ENCODE results near the gene NR6A1. TPM values are rescaled to one million over a fixed set of nuclear protein-coding genes. Genes with fewer than 3 reads are reported as not detected.

Gene NR6A1
- total RNA-seq, 1 experiment from 2014 or later: 99.3 TPM

- no peaks in the 10 kb centered on the region; a peak in 1 of 5 replicates for H3K9me3 Mint-ChIP-seq
- no peak overlapping the region for H2BK20ac ChIP-seq (ENCODE audit: low read depth, low read length, poor library complexity, severe bottlenecking)
- peaks cover 3 to 6% of the 10 kb centered on the region in 2 experiments; a peak in 1 of 4 replicates for H3K4me1 Mint-ChIP-seq
- H4K91ac ChIP-seq (ENCODE audit: insufficient read length, low read depth, low read length): no peak overlapping the region
- no peak overlapping the region for H3K4ac ChIP-seq (ENCODE audit: low read depth, low read length)
- TF ChIP-seq CTCF (conservative IDR thresholded peaks at IDR 0.05): no peak
- H3K18ac ChIP-seq (ENCODE audit: insufficient read length, low read depth, low read length): no peak overlapping the region
- H2BK12ac ChIP-seq (ENCODE audit: insufficient read length, low read depth, low read length): no peak overlapping the region
- H3K9me3 ChIP-seq (ENCODE audit: control insufficient read depth, low read depth, low read length): no peaks in the 10 kb centered on the region
- no peak overlapping the region for H3K9ac ChIP-seq (ENCODE audit: extremely low read depth, insufficient read length, low read length)
- peaks cover 0 to 1% (median 0%) of the 10 kb centered on the region in 3 experiments; a peak in 2 of 7 replicates for H3K36me3 Mint-ChIP-seq (ENCODE audit: insufficient read depth in 1 of 3, low read depth in 3 of 3)
- no peak overlapping the region for H3K23ac ChIP-seq (ENCODE audit: insufficient read length, low read depth, low read length)
- no peak overlapping the region for H4K8ac ChIP-seq (replicated peaks; ENCODE audit: insufficient read length, low read depth, low read length)
- no peak overlapping the region for H4K5ac ChIP-seq (ENCODE audit: insufficient read length, low read depth, low read length)
- no peaks in the 10 kb centered on the region for H3K23me2 ChIP-seq (ENCODE audit: insufficient read length, low read depth, low read length, poor library complexity, severe bottlenecking)
- H2BK120ac ChIP-seq (ENCODE audit: low read depth, low read length, poor library complexity, severe bottlenecking): no peak overlapping the region
- DNase-seq: no peak
- no peak overlapping the region; a peak in 1 of 7 replicates for H3K27ac Mint-ChIP-seq
- no peak overlapping the region for H3K56ac ChIP-seq (ENCODE audit: insufficient read length, low read depth, low read length)
- H4K20me1 ChIP-seq (ENCODE audit: control insufficient read depth, insufficient read depth, insufficient read length): no peaks in the 10 kb centered on the region
- no peak overlapping the region for H2BK15ac ChIP-seq (ENCODE audit: low read depth, low read length)
- H2AFZ ChIP-seq (ENCODE audit: low read length): no peak overlapping the region
- H3K14ac ChIP-seq (ENCODE audit: insufficient read depth, low read length): no peak overlapping the region
- no peaks in the 10 kb centered on the region for H3K79me1 ChIP-seq (ENCODE audit: insufficient read depth, low read depth, low read length, poor library complexity, severe bottlenecking)
- H3K79me2 ChIP-seq (ENCODE audit: insufficient read depth, low read length): peaks cover 7% of the 10 kb centered on the region; the same call in 1 of the 2 replicates
- no peak overlapping the region for H3T11ph ChIP-seq (ENCODE audit: low read length)
- no peaks in the 10 kb centered on the region for H3K4me1 ChIP-seq (ENCODE audit: insufficient read depth, low read length)
- no peak overlapping the region for H2AK5ac ChIP-seq (ENCODE audit: insufficient read length, low read length)
- no peak overlapping the region for H3K4me2 ChIP-seq (ENCODE audit: insufficient read depth, insufficient read length, low read length)
- H2BK5ac ChIP-seq (ENCODE audit: insufficient read length, low read length): no peak overlapping the region
- no peak overlapping the region for H3K27ac ChIP-seq (ENCODE audit: insufficient read length, low read depth, low read length)
- H3K27me3 ChIP-seq (ENCODE audit: insufficient read depth, low read length): no peaks in the 10 kb centered on the region
- H3K4me3 Mint-ChIP-seq: no peak overlapping the region
- H3K27me3 Mint-ChIP-seq (ENCODE audit: low read depth): no peaks in the 10 kb centered on the region
These were observed 125.8 kb downstream of the NR6A1 start for GRCh38 chr9:124645274-124645673.

All from H9 (cell line).